Activated CD4-positive, alpha-beta T cell treated with anti-CD3 and anti-CD28 coated beads for 36 hours (primary cell): ENCODE results near the gene HOMER2. TPM values are rescaled to one million over a fixed set of nuclear protein-coding genes. Genes with fewer than 3 reads are reported as not detected.
"Not testable (repeated sequence)": the region's sequence is repeated elsewhere in the genome, so short reads cannot be mapped to it uniquely, and the experiment has no call there.

Experiments
- ATAC-seq: fragments of 200-7000 bp; cut with Tn5 transposase; one replicate; pipeline ENCODE4 v1.10.0; 2021; ENCODE audit warnings: mild to moderate bottlenecking, moderate library complexity
- CTCF ChIA-PET: fragments of 350-600 bp; sonication (Branson Sonifier 250); formaldehyde crosslinking; loops from one replicate; lab custom pipeline; 2021; ENCODE audit warnings: antibody characterized with exemption; lab: Charles Lee
- POLR2A ChIA-PET: fragments of 350-600 bp; sonication (Branson Sonifier 250); formaldehyde crosslinking; loops from one replicate; lab custom pipeline; 2021; ENCODE audit warnings: antibody characterized with exemption, inconsistent platforms; lab: Charles Lee
- DNase-seq: peaks from one replicate; pipeline ENCODE4 v3.0.0-alpha.2; 2020
- H3K27ac Mint-ChIP-seq: one replicate; pipeline ENCODE4 v1.8.0; 2021; ENCODE audit warnings: mixed read lengths
- H3K27me3 Mint-ChIP-seq: one replicate; pipeline ENCODE4 v1.8.0; 2021; ENCODE audit warnings: mixed read lengths
- H3K36me3 Mint-ChIP-seq: one replicate; pipeline ENCODE4 v1.8.0; 2021; ENCODE audit warnings: low read depth, mixed read lengths
- H3K4me1 Mint-ChIP-seq: one replicate; pipeline ENCODE4 v1.8.0; 2021; ENCODE audit warnings: mixed read lengths
- H3K4me3 Mint-ChIP-seq: one replicate; pipeline ENCODE4 v1.8.0; 2021; ENCODE audit warnings: mild to moderate bottlenecking, moderate library complexity, mixed read lengths
- H3K9me3 Mint-ChIP-seq: one replicate; pipeline ENCODE4 v1.8.0; 2021; ENCODE audit warnings: low read depth, mixed read lengths
- intact Hi-C, 2 experiments: fragments of 100-400 bp; cut with DNase I in 1 of 2; cut with micrococcal nuclease in 1 of 2; formaldehyde crosslinking; loops; one replicate each; pipeline versions ENCODE4 v1.14.2 to v1.15.1; 2022 to 2024; cut with DNase I, micrococcal nuclease
- total RNA-seq, 2 experiments: library from RNA; stranded (reverse); gene quantifications; one replicate each; pipeline ENCODE4 v1.2.3, GENCODE V29; 2021

Gene HOMER2
- total RNA-seq, 2 experiments from 2014 or later = 3.5 to 4.6 TPM

GRCh38 chr15:82821851-82822250 lies 130.7 kb downstream of the HOMER2 start:
- intact Hi-C loops, POLR2A ChIA-PET, CTCF ChIA-PET, H3K9me3 Mint-ChIP-seq, H3K4me1 Mint-ChIP-seq, H3K27me3 Mint-ChIP-seq, H3K4me3 Mint-ChIP-seq, DNase-seq, ATAC-seq, H3K27ac Mint-ChIP-seq: not testable (repeated sequence)
- peaks cover 50% of the 10 kb centered on the region for H3K36me3 Mint-ChIP-seq

- DNase-seq, H3K27ac Mint-ChIP-seq, H3K27me3 Mint-ChIP-seq, H3K4me1 Mint-ChIP-seq, ATAC-seq, POLR2A ChIA-PET, CTCF ChIA-PET, H3K9me3 Mint-ChIP-seq, intact Hi-C loops, H3K4me3 Mint-ChIP-seq: not testable (repeated sequence)
- H3K36me3 Mint-ChIP-seq = peaks cover 50% of the 10 kb centered on the region
Measured at GRCh38 chr15:82821396-82821795, 131.1 kb downstream of the HOMER2 start.

- H3K4me3 Mint-ChIP-seq = no peak overlapping the region
- intact Hi-C loops = no loop called here
Measured at GRCh38 chr15:82820128-82820527, 132.4 kb downstream of the HOMER2 start.

GRCh38 chr15:82812994-82813393 lies 139.5 kb downstream of the HOMER2 start:
- Mint-ChIP-seq H3K27ac (no peak overlapping the region), H3K36me3 (peaks cover 42% of the 10 kb centered on the region), H3K4me3 (no peak overlapping the region), H3K27me3 (no peaks in the 10 kb centered on the region), H3K4me1 (peaks cover 46% of the 10 kb centered on the region), H3K9me3 (no peaks in the 10 kb centered on the region)
- intact Hi-C loops = loop anchor here (5.0 to 10.0 kb wide), 3 partner anchors 278 to 766 kb away; partner anchors contain the start of genes HDGFL3 (in 1 of the 2) and MEX3B (in 1 of the 2)
- ATAC-seq = no peak
- DNase-seq = no peak
- ChIA-PET POLR2A (no interaction called here), CTCF (interaction anchor here (1.1 to 1.2 kb wide), 2 partner anchors 36 to 62 kb away, joined by 3 to 4 read pairs; no protein-coding TSS in a partner anchor)

More at GRCh38 chr15:82820128-82820527, 132.4 kb downstream of the HOMER2 start:
- DNase-seq = no peak
- no peak for ATAC-seq
- POLR2A ChIA-PET = no interaction called here
- Mint-ChIP-seq H3K36me3 (peaks cover 52% of the 10 kb centered on the region), H3K9me3 (no peaks in the 10 kb centered on the region), H3K27me3 (no peaks in the 10 kb centered on the region), H3K4me1 (peaks cover 12% of the 10 kb centered on the region), H3K27ac (no peak overlapping the region)
- CTCF ChIA-PET = no interaction called here

- intact Hi-C loops = loop anchor here (1.0 to 10.0 kb wide), 7 partner anchors 21 to 764 kb away; partner anchors contain the start of genes BTBD1 (in 1 of the 2), HDGFL3 (in 1 of the 2) and MEX3B (in 1 of the 2)
- no peak for ATAC-seq
- H3K27ac Mint-ChIP-seq = peak overlapping the region; percentile 86
- DNase-seq = peak; percentile 70
- CTCF ChIA-PET = interaction anchor here (0.7 to 2.6 kb wide), 9 partner anchors 13 to 270 kb away, joined by 3 to 8 read pairs (median 4); partner anchors contain the start of gene RPS17
- H3K4me3 Mint-ChIP-seq = peak overlapping the region; percentile 89
- peaks cover 28% of the 10 kb centered on the region for H3K36me3 Mint-ChIP-seq
- POLR2A ChIA-PET = interaction anchor here (0.6 to 1.8 kb wide), 3 partner anchors 11 to 271 kb away, joined by 3 to 5 read pairs (median 3); partner anchors contain the start of gene RPS17
- H3K4me1 Mint-ChIP-seq = peaks cover 43% of the 10 kb centered on the region
- no peaks in the 10 kb centered on the region for H3K27me3 Mint-ChIP-seq
- H3K9me3 Mint-ChIP-seq = no peaks in the 10 kb centered on the region
Measured at GRCh38 chr15:82810890-82811426, 141.6 kb downstream of the HOMER2 start.

GRCh38 chr15:82810061-82810889 lies 142.2 kb downstream of the HOMER2 start:
- Mint-ChIP-seq H3K4me3 (peak overlapping the region; percentile 89), H3K36me3 (peaks cover 21% of the 10 kb centered on the region), H3K9me3 (no peaks in the 10 kb centered on the region), H3K27ac (peak overlapping the region; percentile 86), H3K4me1 (peaks cover 36% of the 10 kb centered on the region), H3K27me3 (no peaks in the 10 kb centered on the region)
- CTCF ChIA-PET = interaction anchor here (0.8 to 2.6 kb wide), 7 partner anchors 23 to 270 kb away, joined by 3 to 8 read pairs (median 4); partner anchors contain the start of gene RPS17
- POLR2A ChIA-PET = interaction anchor here (0.9 kb wide), 1 partner anchor 270 kb away, joined by 3 read pairs; the partner anchor contains the start of gene RPS17
- peak; percentile 13 for ATAC-seq
- peak; percentile 54 for DNase-seq
- intact Hi-C loops = loop anchor here (2.0 to 10.0 kb wide), 6 partner anchors 141 to 763 kb away; partner anchors contain the start of genes BTBD1 (in 1 of the 2), HDGFL3 (in 1 of the 2) and MEX3B (in 1 of the 2)

GRCh38 chr15:82809308-82810060 lies 143.0 kb downstream of the HOMER2 start, which contains the start of gene WHAMM:
Gene WHAMM, plus strand, starts transcription at chr15:82809628. Its CDS starts 99 bp downstream, at chr15:82809727.
- ChIA-PET CTCF (interaction anchor here (0.6 to 2.6 kb wide), 4 partner anchors 36 to 215 kb away, joined by 3 to 8 read pairs (median 3); no protein-coding TSS in a partner anchor), POLR2A (interaction anchor here (0.8 kb wide), 1 partner anchor 274 kb away, joined by 3 read pairs; no protein-coding TSS in a partner anchor)
- H3K27ac Mint-ChIP-seq = peak within 1 kb of the TSS; percentile 86
- no peaks in the 10 kb centered on the region for H3K9me3 Mint-ChIP-seq
- peak within 1 kb of the TSS; percentile 89 for H3K4me3 Mint-ChIP-seq
- intact Hi-C loops = loop anchor here (1.0 to 10.0 kb wide), 12 partner anchors 59 to 762 kb away; partner anchors contain the start of genes AP3B2 (in 1 of the 2), BTBD1 (in 1 of the 2), HDGFL3 (in 1 of the 2) and MEX3B (in 1 of the 2)
- H3K4me1 Mint-ChIP-seq = peaks cover 34% of the 10 kb centered on the region
- H3K27me3 Mint-ChIP-seq = no peaks in the 10 kb centered on the region
- ATAC-seq (peak; percentile 97), DNase-seq (peak; percentile 97)
- H3K36me3 Mint-ChIP-seq = peaks cover 19% of the 10 kb centered on the region

- H3K9me3 Mint-ChIP-seq = no peaks in the 10 kb centered on the region
- POLR2A ChIA-PET = interaction anchor here (0.8 kb wide), 1 partner anchor 273 kb away, joined by 3 read pairs; no protein-coding TSS in a partner anchor
Measured at GRCh38 chr15:82808634-82809041, 143.9 kb downstream of the HOMER2 start.

GRCh38 chr15:82807920-82808633 lies 144.4 kb downstream of the HOMER2 start:
- no peak for DNase-seq
- ATAC-seq = no peak
- Mint-ChIP-seq H3K4me1 (peaks cover 29% of the 10 kb centered on the region), H3K27me3 (peaks cover 2% of the 10 kb centered on the region), H3K4me3 (no peak overlapping the region), H3K36me3 (peaks cover 10% of the 10 kb centered on the region), H3K9me3 (no peaks in the 10 kb centered on the region), H3K27ac (no peak overlapping the region)
- intact Hi-C loops = loop anchor here (2.0 kb wide), 2 partner anchors 57 to 267 kb away; partner anchors contain the start of gene RPS17 (in 1 of the 2)
- POLR2A ChIA-PET = interaction anchor here (0.8 kb wide), 1 partner anchor 272 kb away, joined by 3 read pairs; no protein-coding TSS in a partner anchor
- CTCF ChIA-PET = interaction anchor here (0.6 to 0.8 kb wide), 2 partner anchors 194 to 842 kb away, joined by 3 read pairs; no protein-coding TSS in a partner anchor

More at GRCh38 chr15:82808634-82809041, 143.9 kb downstream of the HOMER2 start:
- peaks cover 29% of the 10 kb centered on the region for H3K4me1 Mint-ChIP-seq
- CTCF ChIA-PET = interaction anchor here (0.6 to 0.8 kb wide), 4 partner anchors 37 to 842 kb away, joined by 3 read pairs; no protein-coding TSS in a partner anchor
- intact Hi-C loops = loop anchor here (1.0 to 2.0 kb wide), 6 partner anchors 58 to 268 kb away; partner anchors contain the start of genes AP3B2 (in 1 of the 2), RAMAC (in 1 of the 2) and RPS17 (in 1 of the 2)
- H3K36me3 Mint-ChIP-seq = peaks cover 10% of the 10 kb centered on the region
- H3K27me3 Mint-ChIP-seq = no peaks in the 10 kb centered on the region
- peak overlapping the region; percentile 89 for H3K4me3 Mint-ChIP-seq
- DNase-seq (no peak), ATAC-seq (no peak)
- peak overlapping the region; percentile 72 for H3K27ac Mint-ChIP-seq
